GM18873 (cell line): ENCODE measurements around the gene PALLD.

Experiments
- ATAC-seq: cut with Tn5 transposase; IDR thresholded peaks from one replicate; pipeline ENCODE4 v1.9.1; 2021; ENCODE audit warnings: mild to moderate bottlenecking, moderate library complexity, moderate number of reproducible peaks; ENCODE audit not compliant: unreplicated experiment, low FRiP score

The PALLD gene

GRCh38 chr4:168854350-168854921, 357.6 kb downstream of the PALLD start:
- no peak for ATAC-seq

DNA sequence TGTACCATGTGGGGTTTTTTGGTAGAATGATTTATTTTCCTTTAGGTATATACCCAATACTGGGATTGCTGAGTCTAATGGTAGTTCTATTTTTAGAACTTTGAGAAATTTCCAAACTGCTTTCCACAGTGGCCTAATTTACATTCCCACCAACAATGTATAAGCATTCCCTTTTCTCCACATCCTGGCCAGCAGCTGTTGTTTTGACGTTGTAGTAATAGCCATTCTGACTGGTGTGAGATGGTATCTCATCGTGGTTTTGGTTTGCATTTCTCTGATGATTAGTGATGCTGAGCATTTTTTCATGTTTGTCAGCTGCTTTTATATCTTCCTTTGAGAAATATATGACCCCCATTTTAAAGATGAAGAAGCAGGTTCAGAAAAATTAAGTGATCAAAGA, 359.5 kb downstream of the PALLD start:
- no peak for ATAC-seq

DNA sequence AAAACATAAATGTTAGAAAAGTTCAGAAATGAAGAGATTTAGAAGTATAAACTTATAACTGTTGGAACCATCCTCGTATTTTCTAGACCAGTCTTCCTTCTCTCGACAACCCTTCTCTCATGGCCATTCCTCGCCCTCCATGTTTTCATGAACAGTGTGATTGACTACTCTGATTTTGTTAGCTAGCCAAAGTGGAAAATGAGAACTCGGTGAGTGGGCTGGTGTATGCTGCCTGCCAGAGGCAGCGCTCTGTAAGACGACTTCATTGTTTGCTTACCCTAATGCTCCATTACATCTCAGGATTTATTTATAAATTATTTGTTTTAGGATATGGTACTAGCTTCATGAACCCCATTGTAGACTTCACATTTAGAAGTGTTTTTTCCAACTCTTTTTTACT, 360.2 kb downstream of the PALLD start:
- ATAC-seq = no peak

- no peak for ATAC-seq
Measured at GRCh38 chr4:168857546-168858314, 360.9 kb downstream of the PALLD start.

DNA sequence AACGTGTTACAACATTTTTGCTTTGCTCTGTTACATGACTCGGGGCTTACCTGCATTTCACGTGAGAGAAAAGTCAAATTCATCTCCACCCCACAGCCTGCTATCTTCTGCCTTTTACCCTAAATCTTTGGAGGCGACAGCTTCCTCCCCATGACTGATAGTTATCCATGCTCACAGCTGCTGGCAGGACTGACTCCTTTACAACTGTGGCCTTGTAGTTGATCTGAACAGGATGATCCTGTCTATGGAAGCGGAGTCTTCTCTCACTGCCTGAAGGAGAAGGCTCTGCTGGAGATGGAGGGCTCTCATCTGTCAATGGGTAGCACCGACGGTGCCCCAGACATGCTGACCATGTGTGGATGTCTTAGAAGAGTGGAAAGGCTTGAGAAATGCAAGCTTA, 362.2 kb downstream of the PALLD start:
- ATAC-seq = no peak

DNA sequence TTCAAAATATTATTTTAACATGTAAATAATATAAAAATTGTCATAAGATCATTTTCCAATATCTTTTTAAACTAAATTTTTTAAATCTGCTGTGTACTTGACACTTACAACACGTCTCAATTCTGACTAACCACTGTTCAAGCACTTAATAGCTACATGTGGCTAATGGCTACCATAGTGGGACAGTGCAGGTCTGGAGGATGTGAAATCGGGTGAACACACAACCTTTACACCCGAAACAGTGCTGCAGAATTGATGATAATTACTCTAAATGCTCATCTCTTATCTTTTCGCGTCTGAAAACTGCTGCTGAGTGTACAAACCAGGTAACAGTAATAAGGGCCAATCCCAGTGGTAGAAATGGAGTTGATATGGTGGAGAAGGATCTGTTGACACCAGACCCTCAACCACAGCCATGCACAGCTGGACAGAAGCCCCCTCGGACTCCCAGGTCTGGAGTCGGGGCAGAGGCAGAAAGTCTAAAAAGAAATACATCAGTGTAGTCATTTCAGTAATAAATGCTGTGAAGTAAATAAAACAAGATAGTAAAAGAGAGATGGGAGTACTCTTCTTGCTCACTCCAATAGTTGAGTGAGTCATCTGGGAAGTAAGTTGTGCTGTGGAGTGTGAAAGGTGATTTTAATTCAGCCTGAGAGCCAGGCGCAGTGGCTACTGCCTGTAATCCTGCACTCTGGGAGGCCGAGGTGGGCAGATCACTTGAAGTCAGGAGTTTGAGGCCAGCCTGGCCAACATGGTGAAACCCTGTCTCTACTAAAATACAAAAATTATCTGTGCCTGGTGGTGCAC, 363.2 kb downstream of the PALLD start:
- ATAC-seq = peak; percentile 98

- ATAC-seq = no peak
Measured at GRCh38 chr4:168860827-168861226, 364.0 kb downstream of the PALLD start.

DNA sequence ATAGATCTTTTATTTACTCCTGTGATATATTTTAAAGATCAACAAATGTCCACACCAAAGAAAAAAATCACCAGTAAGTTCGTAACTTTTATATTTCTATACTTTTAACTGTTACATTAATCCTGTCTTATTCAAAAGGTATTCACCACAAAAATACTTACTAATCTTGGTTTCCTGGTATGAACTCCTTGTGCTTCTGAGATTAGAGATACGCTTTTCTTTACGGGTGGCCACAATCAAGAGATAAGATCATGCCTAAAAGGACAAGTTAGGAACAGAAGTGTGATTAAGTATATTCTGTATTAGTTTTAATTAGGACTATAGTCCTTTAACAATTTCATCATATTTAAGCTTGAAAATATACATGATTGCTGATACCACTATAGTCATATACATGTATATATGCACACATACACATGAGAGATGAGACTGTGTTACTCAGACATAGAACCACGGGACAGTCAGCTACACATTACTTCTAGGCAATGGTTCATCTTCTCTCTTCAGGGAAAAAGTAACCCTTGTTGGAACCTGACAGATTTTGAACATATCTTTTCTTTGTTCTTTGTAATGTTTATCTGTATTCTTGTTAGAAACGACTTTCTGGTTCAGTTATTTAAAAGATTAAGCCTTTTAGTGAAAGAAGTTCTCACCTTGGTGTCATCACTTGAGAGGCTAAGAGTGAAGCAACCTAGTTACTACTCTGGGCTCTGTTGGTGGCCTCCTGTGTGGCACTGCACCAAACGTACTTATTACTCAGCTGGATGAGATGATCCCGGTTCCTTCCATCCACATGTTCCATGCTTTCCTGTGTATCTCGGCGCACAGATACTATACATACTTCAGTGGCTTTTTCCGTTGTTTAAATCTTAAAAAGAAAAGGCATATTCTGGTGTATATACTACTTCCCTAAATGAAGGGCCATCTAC, 367.1 kb downstream of the PALLD start:
- ATAC-seq = no peak

DNA sequence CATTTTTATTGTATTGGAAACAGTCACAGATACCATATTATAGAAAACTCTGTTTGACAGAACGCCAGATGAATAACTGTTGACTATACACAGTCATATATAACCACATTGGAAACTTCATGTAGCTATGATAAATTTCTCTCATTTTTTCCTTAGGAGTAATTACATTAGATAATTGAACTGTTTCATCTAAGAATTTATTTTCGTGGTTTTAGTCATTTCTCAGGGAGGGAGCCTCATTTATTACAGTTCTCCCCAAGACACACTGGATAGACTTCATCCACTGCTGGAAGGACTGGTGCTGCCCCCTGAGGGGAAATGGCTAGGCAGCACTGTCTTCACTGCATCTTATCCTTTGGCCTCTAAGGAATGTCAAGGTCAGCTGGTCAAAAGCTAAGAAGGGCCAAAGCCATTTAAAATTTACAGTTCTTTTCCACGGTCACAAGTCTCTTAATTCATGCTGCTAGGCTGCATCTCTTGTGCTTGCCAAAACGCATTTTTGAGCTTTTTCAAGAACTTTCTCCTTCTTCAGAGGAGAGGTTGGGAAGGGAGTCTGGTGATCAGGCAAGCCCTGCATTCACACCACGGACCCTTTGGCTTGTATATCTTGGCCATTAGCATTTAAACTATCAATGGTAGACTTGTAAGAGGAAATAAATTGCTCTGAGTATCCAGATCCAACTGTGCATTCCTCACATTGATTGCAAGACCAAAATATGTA, 368.1 kb downstream of the PALLD start:
- no peak for ATAC-seq

GRCh38 chr4:168865854-168866253, 369.0 kb downstream of the PALLD start:
- ATAC-seq = no peak

DNA sequence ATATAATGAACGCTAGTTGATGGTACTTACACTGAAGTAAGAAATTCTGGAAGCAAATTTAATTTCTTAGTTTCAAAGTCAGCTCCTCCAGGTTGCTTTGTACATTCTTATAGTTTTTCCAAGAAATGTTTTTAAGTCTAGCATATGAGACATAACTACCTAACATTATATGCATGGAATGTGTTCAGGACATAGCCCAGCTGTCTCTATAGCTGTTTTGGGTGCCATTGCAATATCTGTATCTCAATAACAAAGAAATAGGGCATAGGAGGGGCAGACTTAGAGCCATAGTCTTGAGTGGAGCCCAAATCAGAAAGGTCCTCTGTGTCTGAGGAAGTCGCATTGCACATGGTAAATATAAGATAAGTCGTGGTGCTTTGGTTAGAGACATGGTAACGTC, 369.8 kb downstream of the PALLD start:
- ATAC-seq = no peak

- ATAC-seq = no peak
Measured at GRCh38 chr4:168867128-168867527, 370.3 kb downstream of the PALLD start.

DNA sequence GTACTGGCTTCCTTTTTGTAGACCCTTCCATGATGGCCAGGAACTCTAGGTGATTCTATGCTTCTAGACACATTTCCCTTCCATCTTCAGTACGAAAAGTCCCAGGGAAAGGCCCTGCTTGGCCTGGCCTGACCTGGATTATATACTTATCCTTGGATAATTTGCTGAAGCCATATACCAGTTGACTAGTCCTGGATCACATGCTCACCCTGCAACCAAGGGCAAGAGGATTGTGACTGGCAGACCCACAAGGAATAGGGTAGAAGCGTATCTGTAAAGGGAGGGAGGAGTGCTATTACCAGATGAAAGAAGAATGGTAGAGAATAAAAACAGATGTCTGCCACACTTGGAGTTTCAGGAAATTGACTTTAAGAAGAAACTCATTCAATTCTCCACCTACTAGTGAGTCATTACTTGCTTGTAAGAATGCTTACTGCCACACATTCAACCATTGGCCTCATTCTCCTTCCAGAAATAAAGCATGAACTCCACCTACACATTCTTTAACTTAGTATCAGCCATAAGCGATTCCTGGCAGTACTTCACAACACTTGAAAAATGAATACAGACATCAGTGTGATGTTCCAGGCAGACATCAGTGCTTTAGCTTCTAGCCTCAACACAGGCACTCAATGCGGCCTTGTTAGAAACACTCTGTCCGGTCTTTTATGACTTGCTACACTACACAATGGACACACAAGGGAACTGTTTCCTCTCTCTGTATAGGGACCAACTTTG, 371.4 kb downstream of the PALLD start:
- ATAC-seq = no peak

GRCh38 chr4:168868802-168869201, 371.9 kb downstream of the PALLD start:
- no peak for ATAC-seq

DNA sequence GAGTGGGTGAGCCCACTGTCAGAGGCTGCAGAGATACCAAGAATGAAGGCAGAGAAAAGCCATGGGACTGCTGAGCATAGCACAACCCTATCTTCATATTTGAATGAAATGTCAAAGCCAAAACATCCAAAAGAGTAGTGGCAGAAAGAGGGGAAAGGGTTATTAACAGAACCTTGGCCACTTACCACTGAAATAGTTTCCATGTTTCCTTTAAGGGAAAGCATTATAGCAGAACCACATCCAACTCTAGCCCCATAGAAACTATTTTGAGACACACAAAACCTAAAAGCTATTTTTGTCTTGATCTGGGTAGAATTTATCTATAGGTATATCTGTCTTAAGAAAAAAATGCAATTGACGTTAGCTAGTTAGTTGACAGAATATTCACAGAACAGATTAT, 373.2 kb downstream of the PALLD start:
- no peak for ATAC-seq

GRCh38 chr4:168871632-168872031, 374.8 kb downstream of the PALLD start:
- no peak for ATAC-seq

GRCh38 chr4:168874083-168874482, 377.2 kb downstream of the PALLD start:
- no peak for ATAC-seq

DNA sequence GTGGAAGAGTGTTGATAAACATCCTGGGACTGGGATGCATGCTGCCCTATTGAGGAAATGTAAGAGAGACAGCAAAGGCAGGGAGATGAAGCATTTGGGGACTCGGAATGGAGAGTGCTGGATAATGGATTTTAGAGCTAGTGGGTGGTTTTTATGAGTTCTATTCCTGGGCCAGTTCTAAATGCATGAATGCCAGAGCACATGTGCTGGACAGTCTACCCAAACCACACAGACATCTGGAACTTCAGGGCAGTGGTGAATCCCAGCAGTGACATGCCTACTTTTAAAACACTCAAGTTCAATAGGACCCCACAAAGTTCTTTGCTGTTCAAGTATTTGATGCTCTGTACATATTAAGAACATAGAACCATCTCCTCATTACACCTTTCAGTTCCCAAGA, 379.3 kb downstream of the PALLD start:
- no peak for ATAC-seq
